ENCODE data around the gene MSI1.

The MSI1 gene

DNA sequence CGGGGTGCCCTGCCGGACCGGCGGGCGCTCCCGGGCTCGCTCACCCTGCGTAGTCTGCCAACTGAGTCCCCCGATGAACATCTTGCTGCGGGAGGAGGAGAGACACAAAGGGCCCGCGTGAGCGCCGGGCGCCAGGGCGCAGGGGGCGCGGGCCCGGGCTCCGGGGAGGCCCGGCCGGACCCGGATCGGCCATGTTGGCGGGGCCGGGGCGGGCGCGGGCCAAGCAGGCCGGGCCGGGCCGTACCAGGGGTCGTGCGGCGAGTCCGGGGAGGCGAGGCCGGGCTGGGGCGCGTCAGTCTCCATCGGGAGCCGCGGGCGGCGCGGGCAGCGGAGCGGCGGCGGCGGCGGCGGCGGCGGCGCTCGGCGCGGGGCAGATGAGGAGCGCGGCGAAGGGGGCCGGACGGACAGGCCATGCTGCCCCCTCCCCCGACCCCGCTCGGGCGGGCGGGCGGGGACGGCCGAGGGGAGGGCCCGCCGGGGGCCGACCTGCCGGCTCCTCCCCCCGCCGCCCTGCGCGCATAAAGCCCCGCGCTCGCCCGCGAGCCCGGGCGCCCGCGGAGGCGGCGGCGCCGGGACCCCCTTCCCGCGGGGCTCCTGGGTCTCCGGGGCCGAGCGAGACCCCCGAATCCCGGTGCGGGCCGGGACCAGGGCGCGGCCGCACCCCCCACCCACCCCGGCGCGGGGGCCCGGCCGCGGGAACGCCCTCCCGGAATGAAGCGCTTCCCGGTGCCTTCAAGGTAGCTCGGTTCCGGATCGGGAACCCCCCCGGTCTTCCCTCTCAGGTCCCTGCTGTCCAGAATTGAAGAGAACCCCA is at the start of gene MSI1:
Gene MSI1, minus strand, starts transcription at position 376 of the 814 bp plus-strand sequence. Its CDS starts 73 bp downstream, at position 303.
- DNase-seq = no peak
- TF ChIP-seq GATA1 (IDR thresholded peaks at IDR 0.05; ENCODE audit: low read depth, low read length) (no peak), POLR2A (IDR thresholded peaks at IDR 0.05; ENCODE audit: low read length) (no peak)

DNA sequence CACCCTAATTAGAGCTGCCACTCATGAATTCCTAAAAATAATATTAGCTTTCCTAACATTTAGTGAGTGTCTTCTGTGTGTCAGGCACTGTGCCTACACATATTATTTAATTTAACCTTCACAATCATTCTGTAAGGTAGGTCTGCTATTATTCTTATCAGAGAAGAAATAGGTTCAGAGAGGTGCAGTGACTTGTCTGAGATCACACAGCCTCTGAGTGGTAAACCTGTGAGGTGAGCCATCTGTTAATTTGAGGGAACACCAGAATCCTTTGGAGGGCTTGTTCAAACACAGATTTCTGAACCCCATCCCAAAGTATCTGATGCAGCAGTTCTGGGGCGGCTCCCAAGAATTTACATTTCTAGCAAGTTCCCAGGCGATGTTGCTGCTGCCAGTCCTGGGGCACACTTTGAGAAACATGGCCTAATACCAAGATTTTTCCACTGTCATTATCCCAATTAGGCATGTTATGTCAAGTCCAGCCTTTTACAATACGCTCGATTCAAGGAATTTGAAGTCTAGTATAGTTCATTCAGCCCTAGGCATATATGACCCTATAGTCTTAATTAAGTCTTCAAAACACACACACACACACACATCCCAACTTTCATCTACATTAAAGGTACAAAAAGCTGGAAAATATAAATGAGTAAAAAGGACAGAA is 49.1 kb upstream of the MSI1 start:
- no peak for DNase-seq
- TF ChIP-seq POLR2A (IDR thresholded peaks at IDR 0.05; ENCODE audit: low read length) (no peak), GATA1 (IDR thresholded peaks at IDR 0.05; ENCODE audit: low read depth, low read length) (no peak)

DNA sequence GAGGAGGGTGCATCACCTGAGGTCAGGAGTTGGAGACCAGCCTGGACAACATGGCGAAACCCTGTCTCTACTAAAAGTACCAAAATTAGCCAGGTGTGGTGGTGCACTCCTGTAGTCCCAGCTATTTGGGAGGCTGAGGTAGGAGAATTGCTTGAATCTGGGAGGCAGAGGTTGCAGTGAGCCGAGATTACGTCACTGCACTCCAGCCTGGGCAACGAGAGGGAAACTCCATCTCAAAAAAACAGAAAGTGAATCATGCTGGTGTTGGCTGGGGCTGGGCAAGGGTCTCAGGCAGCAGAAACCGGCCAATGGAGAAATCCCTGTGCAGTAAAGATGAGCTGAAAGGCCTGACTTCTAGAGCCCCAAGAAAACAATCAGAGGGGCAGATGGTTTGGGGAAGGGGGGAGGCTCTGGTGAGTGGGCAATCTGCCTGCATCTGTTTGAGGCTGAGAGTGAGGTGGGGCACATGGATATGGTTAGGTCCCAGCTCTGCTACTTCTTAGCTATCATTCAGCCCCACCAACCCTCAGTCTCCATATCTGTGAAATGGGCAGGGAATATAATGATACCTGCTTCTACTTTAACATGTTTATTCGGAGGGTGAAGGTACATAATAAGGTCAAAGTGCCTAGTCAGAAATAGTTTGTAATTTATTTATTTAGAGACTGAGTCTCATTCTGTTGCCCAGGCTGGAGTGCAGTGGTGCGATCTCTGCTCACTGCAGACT is 47.7 kb upstream of the MSI1 start:
- TF ChIP-seq POLR2A (IDR thresholded peaks at IDR 0.05; ENCODE audit: low read length) (no peak), GATA1 (IDR thresholded peaks at IDR 0.05; ENCODE audit: low read depth, low read length) (no peak)
- DNase-seq = no peak

DNA sequence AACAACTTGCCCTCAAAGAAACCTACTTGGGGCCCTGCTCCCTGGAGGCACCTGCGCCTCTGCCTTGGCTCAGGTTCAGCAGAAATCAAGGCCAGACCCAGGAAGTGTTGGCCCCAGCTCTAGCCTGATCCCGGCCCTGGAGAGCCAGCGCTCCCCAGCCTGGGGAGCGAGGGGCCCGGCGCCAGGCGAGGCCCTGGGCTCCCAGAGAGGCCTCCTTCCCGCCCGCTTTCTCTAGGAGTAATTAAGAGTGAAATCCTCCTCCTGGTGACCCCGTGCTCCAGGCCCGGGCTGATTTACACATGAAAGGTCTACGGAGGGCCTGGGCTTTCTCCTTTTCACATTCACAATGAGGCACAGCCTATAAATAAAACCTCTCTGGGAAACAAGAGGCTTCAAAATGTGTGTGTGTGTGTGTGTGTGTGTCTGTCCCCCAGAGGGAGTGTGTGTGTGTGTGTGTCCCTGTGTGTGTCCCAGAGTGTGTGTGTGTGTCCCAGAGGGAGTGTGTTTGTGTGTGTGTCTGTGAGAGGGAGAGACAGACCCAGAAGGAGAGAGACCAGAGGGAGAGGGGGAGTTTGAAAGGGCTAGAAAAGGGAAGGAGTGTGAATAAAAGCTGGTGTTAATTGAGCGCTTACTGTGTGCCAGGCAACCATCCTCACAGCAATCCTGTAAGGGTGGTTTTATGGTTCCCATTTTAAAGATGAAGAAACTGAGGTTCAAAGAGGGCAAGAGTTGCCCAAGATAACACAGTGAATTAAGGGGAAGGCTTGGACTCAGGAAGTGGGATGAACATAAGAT is 45.1 kb upstream of the MSI1 start:
- no peak for DNase-seq
- TF ChIP-seq GATA1 (IDR thresholded peaks at IDR 0.05; ENCODE audit: low read depth, low read length) (no peak), POLR2A (IDR thresholded peaks at IDR 0.05; ENCODE audit: low read length) (no peak)

DNA sequence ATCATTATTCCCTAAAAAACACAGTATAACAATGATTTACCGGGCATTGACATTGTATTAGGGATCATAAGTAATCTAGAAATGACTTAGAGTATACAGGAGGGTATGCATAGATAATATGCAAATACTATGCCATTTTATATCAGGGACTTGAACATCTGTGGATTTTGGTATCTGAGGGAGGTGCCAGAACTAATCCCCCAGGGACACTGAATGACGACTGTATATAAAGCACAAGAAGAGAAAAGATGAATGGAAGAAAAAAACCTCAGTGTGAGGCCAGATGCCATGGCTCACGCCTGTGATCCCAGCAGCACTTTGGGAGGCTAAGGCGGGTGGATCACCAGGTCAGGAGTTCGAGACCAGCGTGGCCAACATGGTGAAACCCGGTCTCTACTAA is 43.5 kb upstream of the MSI1 start:
- TF ChIP-seq POLR2A (IDR thresholded peaks at IDR 0.05; ENCODE audit: low read length) (no peak), GATA1 (IDR thresholded peaks at IDR 0.05; ENCODE audit: low read depth, low read length) (no peak)
- no peak for DNase-seq

DNA sequence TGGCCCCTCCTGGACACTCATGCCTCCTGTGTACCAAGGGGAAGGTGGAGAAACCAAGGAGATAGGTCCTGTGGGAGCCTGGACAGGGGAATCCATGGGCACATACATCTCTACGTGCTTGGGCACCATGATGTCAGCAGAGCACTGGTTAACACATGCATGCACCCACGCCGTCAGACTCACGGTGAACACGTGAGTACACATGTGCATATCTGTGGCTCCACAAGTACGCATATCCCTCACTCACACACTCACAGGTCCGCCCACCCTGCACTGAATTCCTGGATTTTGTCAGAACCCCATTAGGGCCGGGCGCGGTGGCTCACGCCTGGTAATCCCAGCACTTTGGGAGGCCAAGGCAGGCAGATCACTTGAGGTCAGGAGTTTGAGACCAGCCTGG is 39.8 kb upstream of the MSI1 start:
- DNase-seq = no peak
- no peak for TF ChIP-seq POLR2A (IDR thresholded peaks at IDR 0.05; ENCODE audit: low read length)

DNA sequence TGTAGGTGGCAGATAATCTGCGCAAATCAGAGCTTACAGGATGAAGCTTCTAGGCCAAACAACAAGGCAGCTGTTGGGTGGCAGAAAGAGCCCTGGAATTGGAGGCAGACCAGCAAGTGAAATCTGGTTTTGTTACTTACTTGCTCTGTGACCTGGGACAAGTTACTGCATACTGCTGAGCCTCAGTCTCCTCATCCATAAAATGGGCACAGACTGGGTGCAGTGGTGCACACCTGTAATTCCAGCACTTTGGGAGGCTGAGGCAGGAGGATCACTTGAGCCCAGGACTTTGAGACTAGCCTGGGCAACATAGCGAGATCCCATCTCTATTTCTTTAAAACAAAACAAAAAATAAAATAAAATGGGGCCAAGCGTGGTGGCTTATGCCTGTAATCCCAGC is 37.6 kb upstream of the MSI1 start:
- DNase-seq = no peak
- TF ChIP-seq POLR2A (IDR thresholded peaks at IDR 0.05; ENCODE audit: low read length) (no peak), GATA1 (IDR thresholded peaks at IDR 0.05; ENCODE audit: low read depth, low read length) (no peak)

DNA sequence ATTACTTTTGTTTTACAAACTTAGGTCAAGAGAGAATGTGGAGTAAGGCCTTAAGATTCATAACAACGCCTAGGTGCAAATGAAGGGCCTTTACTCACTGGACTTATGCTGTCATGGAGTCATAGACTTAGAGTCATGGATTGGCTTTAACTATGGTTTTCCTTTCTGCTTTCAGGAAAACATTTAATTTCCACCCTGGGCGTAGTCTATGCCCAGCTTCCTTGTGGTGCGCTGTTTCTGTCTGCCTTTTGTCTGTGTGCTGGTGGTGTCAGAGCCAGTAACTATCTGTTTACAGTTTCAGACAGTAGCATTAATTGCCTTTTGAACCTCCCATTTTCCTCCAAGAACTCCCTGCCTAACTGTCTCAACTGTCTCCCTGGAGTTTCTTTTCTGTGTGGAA is 37.1 kb upstream of the MSI1 start:
- no peak for DNase-seq
- TF ChIP-seq GATA1 (IDR thresholded peaks at IDR 0.05; ENCODE audit: low read depth, low read length) = no peak
- no peak for TF ChIP-seq POLR2A (IDR thresholded peaks at IDR 0.05; ENCODE audit: low read length)

DNA sequence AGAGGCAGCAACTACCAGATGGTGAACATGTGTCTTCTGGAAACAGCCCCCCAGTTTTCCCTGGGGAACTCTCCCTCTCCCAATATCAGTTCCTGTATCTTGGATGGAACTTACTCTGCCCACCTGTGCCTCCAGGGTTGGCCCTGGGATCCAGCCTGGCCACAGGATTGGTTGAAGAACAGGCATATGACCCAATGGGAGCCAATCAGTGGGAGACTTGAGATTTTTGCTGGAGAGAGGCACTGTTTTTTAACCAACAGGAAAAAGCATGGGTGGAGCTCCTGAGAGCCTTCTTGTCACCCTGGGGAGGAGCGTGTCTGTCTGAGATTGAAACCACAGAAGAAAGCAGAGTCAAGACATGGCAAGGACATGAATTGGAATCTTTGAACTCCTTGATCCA is 35.3 kb upstream of the MSI1 start:
- no peak for DNase-seq
- no peak for TF ChIP-seq POLR2A (IDR thresholded peaks at IDR 0.05; ENCODE audit: low read length)
- TF ChIP-seq GATA1 (IDR thresholded peaks at IDR 0.05; ENCODE audit: low read depth, low read length) = no peak

DNA sequence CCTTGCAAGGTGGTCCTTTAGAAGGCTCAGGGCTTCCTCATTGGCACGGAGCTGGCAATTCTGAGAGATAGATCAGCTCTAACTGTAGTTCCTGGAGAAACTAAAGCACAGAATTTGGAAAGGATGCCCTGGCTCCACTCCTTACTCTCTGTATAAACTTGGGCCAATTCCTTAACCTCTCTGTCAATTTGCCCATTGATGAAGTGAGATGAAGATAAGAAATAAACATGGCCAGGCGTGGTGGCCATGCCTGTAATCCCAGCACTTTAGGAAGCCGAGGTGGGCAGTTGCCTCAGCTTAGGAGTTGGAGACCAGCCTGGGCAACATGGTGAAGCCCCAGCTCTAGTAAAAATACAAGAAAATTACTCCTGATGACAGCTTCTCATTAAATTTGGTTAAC is 34.9 kb upstream of the MSI1 start:
- DNase-seq = no peak
- no peak for TF ChIP-seq GATA1 (IDR thresholded peaks at IDR 0.05; ENCODE audit: low read depth, low read length)
- no peak for TF ChIP-seq POLR2A (IDR thresholded peaks at IDR 0.05; ENCODE audit: low read length)

DNA sequence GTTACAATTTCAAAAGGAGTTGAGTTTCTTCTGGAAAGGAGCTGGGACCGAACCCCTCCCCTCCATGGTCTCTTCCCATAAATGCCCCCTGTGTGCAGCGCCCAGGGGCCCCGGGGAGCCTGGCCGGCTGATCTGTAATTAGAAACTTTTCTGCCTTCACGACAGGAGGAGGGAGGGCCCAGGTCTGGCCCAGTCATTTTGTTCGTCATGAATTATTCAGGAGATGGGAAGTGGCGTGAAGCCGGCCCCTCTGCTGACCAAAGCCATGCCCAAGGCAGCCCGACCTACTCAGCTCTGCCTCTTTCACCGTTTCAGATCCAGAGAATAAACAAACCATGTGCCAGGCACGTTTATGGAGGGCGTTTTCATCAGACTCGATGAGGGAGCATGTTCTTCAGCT is 33.3 kb upstream of the MSI1 start:
- TF ChIP-seq POLR2A (IDR thresholded peaks at IDR 0.05; ENCODE audit: low read length) (no peak), GATA1 (IDR thresholded peaks at IDR 0.05; ENCODE audit: low read depth, low read length) (no peak)
- no peak for DNase-seq

DNA sequence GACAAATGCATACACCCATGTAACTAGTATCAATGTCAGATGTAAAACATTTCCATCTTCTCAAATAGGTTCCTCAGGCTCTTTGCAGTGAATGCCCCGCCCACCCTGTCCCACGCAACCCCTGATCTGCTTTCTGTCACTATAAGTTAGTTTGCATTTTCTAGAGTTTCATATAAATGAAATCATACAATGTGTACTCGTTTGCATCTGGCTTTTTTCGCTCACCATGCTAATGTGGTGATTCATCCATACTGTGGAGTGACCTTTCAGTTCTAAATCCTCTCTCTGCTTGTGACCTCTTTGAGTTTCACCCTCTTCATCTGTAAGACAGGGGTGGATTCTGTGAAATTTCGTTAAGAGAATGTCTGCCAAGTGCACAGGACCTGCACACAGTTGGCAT is 30.6 kb upstream of the MSI1 start:
- no peak for DNase-seq
- TF ChIP-seq GATA1 (IDR thresholded peaks at IDR 0.05; ENCODE audit: low read depth, low read length) (no peak), POLR2A (IDR thresholded peaks at IDR 0.05; ENCODE audit: low read length) (no peak)

DNA sequence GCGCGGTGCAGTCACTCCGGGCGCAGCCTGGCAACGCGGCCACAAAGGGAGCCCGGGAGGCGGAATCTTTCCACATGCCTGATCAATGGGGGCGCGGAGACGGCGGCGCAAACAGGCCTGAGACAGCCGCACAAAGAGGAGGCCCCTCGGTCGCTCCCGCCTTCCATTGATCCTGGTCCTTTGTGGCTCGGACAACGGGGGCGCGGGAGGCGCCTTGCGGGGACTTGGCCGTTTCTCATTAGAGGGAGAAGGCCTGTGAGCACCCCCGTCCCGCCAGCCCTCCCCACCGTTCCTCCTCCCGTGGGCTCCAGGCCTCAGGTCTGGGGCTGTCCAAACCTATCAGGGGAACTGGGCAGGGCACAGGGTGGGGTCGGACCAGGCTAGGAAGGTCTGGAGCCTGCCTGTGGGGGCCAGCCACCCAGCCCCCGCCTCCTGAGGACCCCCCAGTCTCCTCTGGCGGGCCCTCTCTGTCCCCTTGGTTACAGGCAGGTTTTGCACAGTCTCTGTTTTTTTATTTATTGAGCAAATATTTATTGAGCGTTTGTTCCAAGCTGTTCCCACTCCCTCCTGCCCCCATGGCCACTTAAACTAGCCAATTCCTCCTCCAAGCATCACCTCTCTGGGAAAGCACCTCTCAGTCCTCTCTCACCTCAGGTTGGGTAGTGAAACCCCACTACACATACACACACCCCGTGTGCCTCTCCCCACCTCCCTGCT is 29.0 kb upstream of the MSI1 start:
- DNase-seq = no peak
- TF ChIP-seq POLR2A (IDR thresholded peaks at IDR 0.05; ENCODE audit: low read length) (no peak), GATA1 (IDR thresholded peaks at IDR 0.05; ENCODE audit: low read depth, low read length) (no peak)

Data from erythroblast (primary cell).